ENCODE results near the gene ZNF205. TPM values are rescaled to one million over a fixed set of nuclear protein-coding genes. Genes with fewer than 3 reads are reported as not detected.
"Not testable (repeated sequence)": the region's sequence is repeated elsewhere in the genome, so short reads cannot be mapped to it uniquely, and the experiment has no call there.

Gene ZNF205
- polyA plus RNA-seq, 3 donors, result 1.0 to 6.7 (median 1.3) TPM

DNA sequence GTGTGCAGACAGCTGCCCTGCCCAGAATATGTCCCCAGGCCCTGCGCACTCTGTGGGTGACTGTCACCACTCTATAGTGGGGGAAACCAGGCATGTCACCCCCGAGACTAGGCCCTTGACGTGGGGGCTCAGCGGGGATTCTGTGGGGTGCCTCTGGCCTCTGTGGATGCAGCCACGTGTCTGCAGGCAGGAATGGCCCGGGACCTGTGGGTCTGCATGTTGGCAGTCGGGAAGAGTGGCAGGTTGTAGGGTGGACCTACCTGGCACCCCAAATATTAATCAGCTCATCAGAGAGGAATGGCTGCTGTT, 46.0 kb upstream of the ZNF205 start:
- no peak overlapping the region for H3K4me2 ChIP-seq (replicated peaks; ENCODE audit: extremely low read depth, low read length, poor library complexity, severe bottlenecking)
- H3K4me1 ChIP-seq (ENCODE audit: control insufficient read depth in 1 of 2, insufficient read depth in 2 of 2, low read length in 2 of 2), result peaks cover 21 to 33% of the 10 kb centered on the region in 2 donors
- TF ChIP-seq, protein P1, sequence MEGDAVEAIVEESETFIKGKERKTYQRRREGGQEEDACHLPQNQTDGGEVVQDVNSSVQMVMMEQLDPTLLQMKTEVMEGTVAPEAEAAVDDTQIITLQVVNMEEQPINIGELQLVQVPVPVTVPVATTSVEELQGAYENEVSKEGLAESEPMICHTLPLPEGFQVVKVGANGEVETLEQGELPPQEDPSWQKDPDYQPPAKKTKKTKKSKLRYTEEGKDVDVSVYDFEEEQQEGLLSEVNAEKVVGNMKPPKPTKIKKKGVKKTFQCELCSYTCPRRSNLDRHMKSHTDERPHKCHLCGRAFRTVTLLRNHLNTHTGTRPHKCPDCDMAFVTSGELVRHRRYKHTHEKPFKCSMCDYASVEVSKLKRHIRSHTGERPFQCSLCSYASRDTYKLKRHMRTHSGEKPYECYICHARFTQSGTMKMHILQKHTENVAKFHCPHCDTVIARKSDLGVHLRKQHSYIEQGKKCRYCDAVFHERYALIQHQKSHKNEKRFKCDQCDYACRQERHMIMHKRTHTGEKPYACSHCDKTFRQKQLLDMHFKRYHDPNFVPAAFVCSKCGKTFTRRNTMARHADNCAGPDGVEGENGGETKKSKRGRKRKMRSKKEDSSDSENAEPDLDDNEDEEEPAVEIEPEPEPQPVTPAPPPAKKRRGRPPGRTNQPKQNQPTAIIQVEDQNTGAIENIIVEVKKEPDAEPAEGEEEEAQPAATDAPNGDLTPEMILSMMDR (IDR thresholded peaks at IDR 0.05), result no peak

GRCh38 chr16:3068487-3068886, 43.9 kb upstream of the ZNF205 start:
- intact Hi-C loops (cut with micrococcal nuclease), result no loop called here
- no peak for DNase-seq
- no peak overlapping the region for H3K4me3 ChIP-seq (replicated peaks in 1 of 3; ENCODE audit: low read depth in 2 of 3, low read length in 3 of 3)
- no peak overlapping the region for H2AFZ ChIP-seq (ENCODE audit: insufficient read depth, low read depth, low read length, poor library complexity, severe bottlenecking)
- no peaks in the 10 kb centered on the region for H3K27me3 ChIP-seq (ENCODE audit: control insufficient read depth in 2 of 2, insufficient read depth in 2 of 2, low read length in 2 of 2)
- no peaks in the 10 kb centered on the region for H3K79me2 ChIP-seq (ENCODE audit: insufficient read depth, low read length)
- no peaks in the 10 kb centered on the region for H3K36me3 ChIP-seq (replicated peaks in 1 of 2; ENCODE audit: control insufficient read depth in 1 of 2, insufficient read depth in 2 of 2, low read length in 2 of 2)
- no peak overlapping the region for H3K27ac Mint-ChIP-seq
- no peak overlapping the region for H3K9ac ChIP-seq (ENCODE audit: insufficient read depth, low read length, poor library complexity, severe bottlenecking)
- H3K4me2 ChIP-seq (replicated peaks; ENCODE audit: extremely low read depth, low read length, poor library complexity, severe bottlenecking), result no peak overlapping the region
- H3K4me3 Mint-ChIP-seq, result no peak overlapping the region
- peaks cover 36% of the 10 kb centered on the region for H3K4me1 Mint-ChIP-seq
- TF ChIP-seq, protein P1 (IDR thresholded peaks at IDR 0.05), result no peak
- H3K36me3 Mint-ChIP-seq, result no peaks in the 10 kb centered on the region
- no peaks in the 10 kb centered on the region for H4K20me1 ChIP-seq (ENCODE audit: insufficient read depth, low read length)
- H3K4me1 ChIP-seq (ENCODE audit: control insufficient read depth in 1 of 2, insufficient read depth in 2 of 2, low read length in 2 of 2), result peaks cover 20 to 34% of the 10 kb centered on the region in 2 donors
- peaks cover 0 to 7% (median 6%) of the 10 kb centered on the region in 3 donors for H3K27me3 Mint-ChIP-seq (ENCODE audit: low read depth in 3 of 3)
- no peak overlapping the region for H3K27ac ChIP-seq (ENCODE audit: low read depth in 1 of 2, low read length in 2 of 2)
- no CpG with 5 or more reads among the region's 4 CpGs for WGBS (ENCODE audit: insufficient coverage)
- peaks cover 0 to 4% (median 0%) of the 10 kb centered on the region in 7 donors for H3K9me3 Mint-ChIP-seq
- H3K9me3 ChIP-seq (replicated peaks in 1 of 2; ENCODE audit: control insufficient read depth in 1 of 2, insufficient read depth in 1 of 2, low read length in 2 of 2), result no peaks in the 10 kb centered on the region

More for the DNA sequence above, 46.0 kb upstream of the ZNF205 start:
- no peak overlapping the region for H2AFZ ChIP-seq (ENCODE audit: insufficient read depth, low read depth, low read length, poor library complexity, severe bottlenecking)
- 100% methylated on average over 4 of the region's 7 CpGs for WGBS (ENCODE audit: insufficient coverage)
- H3K27ac ChIP-seq (ENCODE audit: low read depth in 1 of 2, low read length in 2 of 2), result no peak overlapping the region
- no peaks in the 10 kb centered on the region for H4K20me1 ChIP-seq (ENCODE audit: insufficient read depth, low read length)
- Mint-ChIP-seq H3K36me3 (no peaks in the 10 kb centered on the region), H3K9me3 (peaks cover 0 to 4% (median 0%) of the 10 kb centered on the region in 7 donors), H3K4me1 (peaks cover 32% of the 10 kb centered on the region), H3K4me3 (peak overlapping the region in 1 of 2 donors; percentile 54), H3K27me3 (ENCODE audit: low read depth in 3 of 3) (peaks cover 0 to 7% (median 3%) of the 10 kb centered on the region in 3 donors), H3K27ac (no peak overlapping the region)
- no peak for DNase-seq
- no peaks in the 10 kb centered on the region for H3K36me3 ChIP-seq (replicated peaks in 1 of 2; ENCODE audit: control insufficient read depth in 1 of 2, insufficient read depth in 2 of 2, low read length in 2 of 2)
- H3K9ac ChIP-seq (ENCODE audit: insufficient read depth, low read length, poor library complexity, severe bottlenecking), result no peak overlapping the region
- no peaks in the 10 kb centered on the region for H3K79me2 ChIP-seq (ENCODE audit: insufficient read depth, low read length)
- H3K4me3 ChIP-seq (replicated peaks in 1 of 3; ENCODE audit: low read depth in 2 of 3, low read length in 3 of 3), result no peak overlapping the region
- intact Hi-C loops (cut with micrococcal nuclease), result no loop called here
- H3K9me3 ChIP-seq (replicated peaks in 1 of 2; ENCODE audit: control insufficient read depth in 1 of 2, insufficient read depth in 1 of 2, low read length in 2 of 2), result no peaks in the 10 kb centered on the region
- no peaks in the 10 kb centered on the region for H3K27me3 ChIP-seq (ENCODE audit: control insufficient read depth in 2 of 2, insufficient read depth in 2 of 2, low read length in 2 of 2)

GRCh38 chr16:3069146-3069545, 43.2 kb upstream of the ZNF205 start:
- H3K4me3 Mint-ChIP-seq; H3K27ac Mint-ChIP-seq; H3K36me3 Mint-ChIP-seq; H3K4me2 ChIP-seq (replicated peaks; ENCODE audit: extremely low read depth, low read length, poor library complexity, severe bottlenecking); H3K9ac ChIP-seq (ENCODE audit: insufficient read depth, low read length, poor library complexity, severe bottlenecking); DNase-seq; H3K27ac ChIP-seq (ENCODE audit: low read depth in 1 of 2, low read length in 2 of 2); intact Hi-C loops (cut with micrococcal nuclease); H4K20me1 ChIP-seq (ENCODE audit: insufficient read depth, low read length); H3K36me3 ChIP-seq (replicated peaks in 1 of 2; ENCODE audit: control insufficient read depth in 1 of 2, insufficient read depth in 2 of 2, low read length in 2 of 2); H3K4me3 ChIP-seq (replicated peaks in 1 of 3; ENCODE audit: low read depth in 2 of 3, low read length in 3 of 3); H3K79me2 ChIP-seq (ENCODE audit: insufficient read depth, low read length); H3K27me3 Mint-ChIP-seq (ENCODE audit: low read depth in 3 of 3); H3K9me3 Mint-ChIP-seq; H2AFZ ChIP-seq (ENCODE audit: insufficient read depth, low read depth, low read length, poor library complexity, severe bottlenecking); H3K9me3 ChIP-seq (replicated peaks in 1 of 2; ENCODE audit: control insufficient read depth in 1 of 2, insufficient read depth in 1 of 2, low read length in 2 of 2); H3K27me3 ChIP-seq (ENCODE audit: control insufficient read depth in 2 of 2, insufficient read depth in 2 of 2, low read length in 2 of 2): not testable (repeated sequence)
- H3K4me1 ChIP-seq (ENCODE audit: control insufficient read depth in 1 of 2, insufficient read depth in 2 of 2, low read length in 2 of 2), result peaks cover 27 to 41% of the 10 kb centered on the region in 2 donors
- peaks cover 43% of the 10 kb centered on the region for H3K4me1 Mint-ChIP-seq
- WGBS (ENCODE audit: insufficient coverage), result 92% methylated on average over 9 of the region's 11 CpGs
